H1 (cell line): ENCODE data around the gene LRBA. TPM values are rescaled to one million over a fixed set of nuclear protein-coding genes. Genes with fewer than 3 reads are reported as not detected.

Source experiments
- CTCF ChIA-PET: fragments of 300-600 bp; sonication (Branson Sonifier 250); formaldehyde crosslinking; loops from one replicate; lab custom pipeline; 2021; ENCODE audit not compliant: partially characterized antibody; lab: Charles Lee
- POLR2A ChIA-PET: fragments of 300-600 bp; sonication (Branson Sonifier 250); formaldehyde crosslinking; loops from one replicate; lab custom pipeline; 2021; ENCODE audit warnings: inconsistent platforms; ENCODE audit not compliant: partially characterized antibody; lab: Charles Lee
- DNase-seq, 2 experiments: peaks; one replicate each; pipeline versions ENCODE4 v3.0.0 to v3.0.0-alpha.2; 2010 to 2022; ENCODE audit warnings: low spot score in 2 of 2, low read depth in 1 of 2, mixed read lengths in 1 of 2
- FAIRE-seq: peaks from 2 replicates; lab custom pipeline; 2011; peaks lifted over from hg19 to GRCh38; lab: Jason Lieb, UNC
- H2AFZ ChIP-seq: 2 replicates; pipeline ENCODE4 v1.8.1; 2012; ENCODE audit warnings: low read length, inconsistent platforms
- H2AK5ac ChIP-seq: 2 replicates; pipeline ENCODE4 v1.6.1; 2013; ENCODE audit warnings: low read depth, low read length
- H2BK120ac ChIP-seq: replicated peaks from 2 replicates; pipeline ENCODE3; 2013; ENCODE audit warnings: low read depth, low read length, inconsistent platforms
- H2BK12ac ChIP-seq: 2 replicates; pipeline ENCODE4 v1.6.1; 2013; ENCODE audit warnings: low read depth, low read length
- H2BK15ac ChIP-seq: 2 replicates; pipeline ENCODE4 v1.6.1; 2013; ENCODE audit warnings: low read length
- H2BK20ac ChIP-seq: 2 replicates; pipeline ENCODE4 v1.6.1; 2013; ENCODE audit warnings: low read length
- H2BK5ac ChIP-seq: 2 replicates; pipeline ENCODE4 v1.6.1; 2013; ENCODE audit warnings: low read depth, low read length
- H3K14ac ChIP-seq: 2 replicates; pipeline ENCODE4 v1.6.1; 2013; ENCODE audit warnings: inconsistent platforms; ENCODE audit not compliant: insufficient read length
- H3K18ac ChIP-seq: 2 replicates; pipeline ENCODE4 v1.6.1; 2013; ENCODE audit warnings: low read length; ENCODE audit errors: extremely low read depth
- H3K23ac ChIP-seq: 2 replicates; pipeline ENCODE4 v1.6.1; 2013; ENCODE audit warnings: inconsistent platforms; ENCODE audit not compliant: insufficient read length
- H3K23me2 ChIP-seq: 2 replicates; pipeline ENCODE4 v1.6.1; 2013; ENCODE audit warnings: low read depth, low read length
- H3K27ac ChIP-seq: 2 replicates; pipeline ENCODE4 v1.6.1; 2011; ENCODE audit warnings: low read depth, low read length, inconsistent platforms
- H3K27me3 ChIP-seq, 4 experiments: replicated peaks in 1 of 4; 1 replicate in 1 of 4; 2 replicates in 3 of 4; pipeline versions ENCODE4 v1.6.1 to v1.8.1; 2011 to 2013; ENCODE audit warnings: low read length in 3 of 4, mild to moderate bottlenecking in 3 of 4, inconsistent platforms in 2 of 4, mixed read lengths in 2 of 4, moderate library complexity in 1 of 4; ENCODE audit not compliant: control insufficient read depth in 3 of 4, insufficient read depth in 3 of 4; ENCODE audit errors: extremely low read depth in 1 of 4
- H3K36me3 ChIP-seq, 4 experiments: 2 replicates each; pipeline versions ENCODE4 v1.6.1 to v1.8.1; 2011 to 2013; ENCODE audit warnings: mild to moderate bottlenecking in 4 of 4, low read length in 3 of 4, moderate library complexity in 2 of 4, control low read depth in 1 of 4, inconsistent platforms in 1 of 4; ENCODE audit not compliant: insufficient read depth in 4 of 4, control insufficient read depth in 2 of 4
- H3K4ac ChIP-seq: replicated peaks from 2 replicates; pipeline ENCODE3; 2013; ENCODE audit warnings: low read length, low read depth, mixed read lengths, inconsistent platforms; ENCODE audit not compliant: insufficient read length
- H3K4me1 ChIP-seq, 4 experiments: replicated peaks in 1 of 4; 1 replicate in 1 of 4; 2 replicates in 3 of 4; pipeline versions ENCODE4 v1.6.1 to v1.8.1; 2011 to 2013; ENCODE audit warnings: low read length in 3 of 4, inconsistent platforms in 2 of 4, mixed read lengths in 1 of 4; ENCODE audit not compliant: insufficient read depth in 4 of 4, control insufficient read depth in 3 of 4
- H3K4me2 ChIP-seq, 2 experiments: 2 replicates each; pipeline versions ENCODE4 v1.6.1 to v1.8.1; 2011 to 2013; ENCODE audit warnings: low read depth in 2 of 2, low read length in 2 of 2, control low read depth in 1 of 2, inconsistent platforms in 1 of 2, mild to moderate bottlenecking in 1 of 2; ENCODE audit not compliant: insufficient read depth in 1 of 2
- H3K4me3 ChIP-seq, 4 experiments: fragments of 200-600, 300-600 bp in 1 of 4; sonication (generic), shearing (Covaris generic), sonication (Bioruptor Twin) in 1 of 4; 2 replicates each; pipeline versions ENCODE4 v1.5.1 to v1.8.1; 2011 to 2016; ENCODE audit warnings: low read length in 4 of 4, low read depth in 3 of 4, control low read depth in 2 of 4, inconsistent platforms in 2 of 4, mild to moderate bottlenecking in 2 of 4, mixed read lengths in 1 of 4, moderate library complexity in 1 of 4; ENCODE audit not compliant: insufficient read depth in 2 of 4; ENCODE audit errors: extremely low read depth in 1 of 4
- H3K56ac ChIP-seq: replicated peaks from 2 replicates; pipeline ENCODE3; 2013; ENCODE audit warnings: low read depth, mild to moderate bottlenecking, mixed read lengths, low read length, inconsistent platforms; ENCODE audit not compliant: insufficient read length
- H3K79me1 ChIP-seq: 2 replicates; pipeline ENCODE4 v1.6.1; 2013; ENCODE audit warnings: low read depth, low read length, control low read depth
- H3K79me2 ChIP-seq, 2 experiments: 2 replicates each; pipeline versions ENCODE4 v1.6.1 to v1.8.1; 2012 to 2013; ENCODE audit warnings: low read length in 2 of 2, mild to moderate bottlenecking in 2 of 2, inconsistent platforms in 1 of 2; ENCODE audit not compliant: insufficient read depth in 2 of 2, control insufficient read depth in 1 of 2
- H3K9ac ChIP-seq, 4 experiments: replicated peaks in 1 of 4; 1 replicate in 1 of 4; 2 replicates in 3 of 4; pipeline versions ENCODE4 v1.6.1 to v1.8.1; 2011 to 2013; ENCODE audit warnings: low read depth in 3 of 4, low read length in 3 of 4, control low read depth in 2 of 4, mild to moderate bottlenecking in 2 of 4, moderate library complexity in 2 of 4, inconsistent platforms in 1 of 4; ENCODE audit errors: extremely low read depth in 1 of 4
- H3K9me3 ChIP-seq, 2 experiments: 2 replicates each; pipeline versions ENCODE4 v1.6.1 to v1.8.1; 2012 to 2013; ENCODE audit warnings: mild to moderate bottlenecking in 2 of 2, moderate library complexity in 2 of 2, control low read depth in 1 of 2, inconsistent platforms in 1 of 2, low read depth in 1 of 2, low read length in 1 of 2, mixed read lengths in 1 of 2; ENCODE audit not compliant: insufficient read depth in 2 of 2
- H4K20me1 ChIP-seq, 2 experiments: replicated peaks in 1 of 2; 2 replicates each; pipeline versions ENCODE3 to v1.8.1; 2011 to 2013; ENCODE audit warnings: inconsistent platforms in 2 of 2, low read length in 2 of 2, mild to moderate bottlenecking in 1 of 2; ENCODE audit not compliant: insufficient read depth in 2 of 2, control insufficient read depth in 1 of 2
- H4K5ac ChIP-seq: 2 replicates; pipeline ENCODE4 v1.6.1; 2013; ENCODE audit warnings: low read length, low read depth, mixed read lengths, inconsistent platforms; ENCODE audit not compliant: insufficient read length
- H4K8ac ChIP-seq: 2 replicates; pipeline ENCODE4 v1.8.0; 2013; ENCODE audit warnings: mild to moderate bottlenecking, moderate library complexity, low read length, inconsistent platforms; ENCODE audit not compliant: insufficient read depth; ENCODE audit errors: extremely low read depth
- H4K91ac ChIP-seq: replicated peaks from 2 replicates; pipeline ENCODE3; 2013; ENCODE audit warnings: low read length, mixed read lengths, inconsistent platforms; ENCODE audit not compliant: insufficient read length
- GABPA ChIP-seq: IDR thresholded peaks from 2 replicates; pipeline ENCODE4 v1.6.1; 2011; ENCODE audit warnings: mild to moderate bottlenecking, low read length, moderate library complexity, borderline replicate concordance; ENCODE audit not compliant: insufficient read depth
- JUN ChIP-seq: IDR thresholded peaks from 2 replicates; pipeline ENCODE4 v1.6.1; 2011; ENCODE audit warnings: low read depth, mild to moderate bottlenecking, improper control_type of control experiment, low read length
- POLR2AphosphoS5 ChIP-seq: IDR thresholded peaks from 2 replicates; pipeline ENCODE4 v1.6.1; 2011; ENCODE audit warnings: low read depth, low read length
- SP4 ChIP-seq: IDR thresholded peaks from 2 replicates; pipeline ENCODE4 v1.6.1; 2012; ENCODE audit warnings: low read length, inconsistent platforms
- WGBS, 2 experiments: shearing (Covaris generic) in 1 of 2; methylation state at CpG; one replicate each; pipeline versions ENCODE4 v1.1.6 to v1.1.7; 2013 to 2015; ENCODE audit warnings: low lambda C conversion rate in 2 of 2, mixed read lengths in 2 of 2, inconsistent platforms in 1 of 2, low coverage in 1 of 2, missing lambda C conversion rate in 1 of 2; ENCODE audit not compliant: insufficient replicate concordance in 2 of 2, insufficient coverage in 1 of 2, insufficient read length in 1 of 2; ENCODE audit errors: extremely low coverage in 1 of 2, missing lambda C conversion rate in 1 of 2; 5-methylcytosine and 5-hydroxymethylcytosine counted together
- polyA plus RNA-seq, 7 experiments: library from polyadenylated mRNA; depleted of rRNA in 3 of 7; stranded (reverse) in 5 of 7; unstranded in 2 of 7; fragments of >200 nt in 5 of 7; fragments of 200-250 nt in 2 of 7; gene quantifications; 1 replicate in 5 of 7; 2 replicates in 1 of 7; 4 replicates in 1 of 7; pipeline versions ENCODE4 v1.2.1 to v1.2.3, GENCODE V29; 2011 to 2013; ENCODE audit warnings: missing spikeins in 2 of 7, mixed read lengths in 2 of 7
- total RNA-seq: library from RNA; stranded (reverse); fragmentation: NEBNext Ultra II Directional; extraction: Animal tissue kit (Norgen Biotek cat#: 25700); gene quantifications from 2 replicates; pipeline ENCODE4 v1.2.1, GENCODE V29; 2021
- TF ChIP-seq, protein P1 (sequence below): IDR thresholded peaks from 2 replicates; pipeline ENCODE4 v1.6.1; 2012; ENCODE audit warnings: low read length, inconsistent platforms

LRBA gene
- total and polyA plus RNA-seq, 2 of the 8 experiments (the other 6 are each of a cell fraction or from before 2014, with no cell fraction given) = 54.6 to 83.2 TPM

DNA sequence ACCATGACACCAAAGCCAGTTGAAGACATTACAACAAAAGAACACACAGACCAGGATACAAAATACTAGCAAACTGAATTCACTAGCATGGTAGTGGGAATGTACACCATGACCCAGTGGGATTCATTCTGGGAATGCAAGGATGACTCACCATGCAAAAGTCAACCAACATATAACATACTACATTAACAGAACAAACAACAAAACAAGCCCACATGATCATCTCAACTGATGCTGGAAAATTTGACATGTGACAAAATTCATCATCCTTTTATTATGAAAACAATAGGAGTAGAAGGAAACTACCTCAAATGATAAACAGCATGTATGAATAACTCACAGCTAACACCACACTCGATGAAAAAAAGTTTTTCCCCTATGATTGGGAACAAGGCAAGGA, 746.6 kb downstream of the LRBA start:
- Histone ChIP-seq H3K27me3 (no peaks in the 10 kb centered on the region), H2AFZ (no peak overlapping the region), H4K20me1 (no peaks in the 10 kb centered on the region), H3K56ac (no peak overlapping the region), H3K9me3 (no peaks in the 10 kb centered on the region), H3K36me3 (peaks cover 0 to 3% (median 0%) of the 10 kb centered on the region in 4 experiments; a peak in 1 of 8 replicates), H3K79me1 (no peaks in the 10 kb centered on the region), H3K4me1 (no peaks in the 10 kb centered on the region), H2BK120ac (no peak overlapping the region), H3K18ac (no peak overlapping the region), H2BK15ac (no peak overlapping the region), H2BK12ac (no peak overlapping the region), H3K4ac (no peak overlapping the region), H4K8ac (no peak overlapping the region), H3K4me3 (no peak overlapping the region), H3K23me2 (no peaks in the 10 kb centered on the region), H4K91ac (no peak overlapping the region), H4K5ac (no peak overlapping the region), H2BK5ac (no peak overlapping the region), H3K4me2 (no peak overlapping the region), H2AK5ac (no peak overlapping the region), H3K23ac (no peak overlapping the region), H3K79me2 (no peaks in the 10 kb centered on the region), H3K9ac (no peak overlapping the region), H3K14ac (no peak overlapping the region), H2BK20ac (no peak overlapping the region), H3K27ac (no peak overlapping the region)
- FAIRE-seq = no peak
- 100% methylated on average over 1 of the region's 1 CpG; no CpG with 5 or more reads in 1 of the 2 experiments for WGBS, 2 experiments
- ChIA-PET POLR2A (no interaction called here), CTCF (interaction anchor here (0.6 kb wide), 2 partner anchors 20 to 331 kb away, joined by 3 to 4 read pairs; no protein-coding TSS in a partner anchor)
- DNase-seq = no peak
- TF ChIP-seq JUN (no peak), SP4 (no peak), POLR2AphosphoS5 (no peak), GABPA (no peak)
- TF ChIP-seq, protein P1, sequence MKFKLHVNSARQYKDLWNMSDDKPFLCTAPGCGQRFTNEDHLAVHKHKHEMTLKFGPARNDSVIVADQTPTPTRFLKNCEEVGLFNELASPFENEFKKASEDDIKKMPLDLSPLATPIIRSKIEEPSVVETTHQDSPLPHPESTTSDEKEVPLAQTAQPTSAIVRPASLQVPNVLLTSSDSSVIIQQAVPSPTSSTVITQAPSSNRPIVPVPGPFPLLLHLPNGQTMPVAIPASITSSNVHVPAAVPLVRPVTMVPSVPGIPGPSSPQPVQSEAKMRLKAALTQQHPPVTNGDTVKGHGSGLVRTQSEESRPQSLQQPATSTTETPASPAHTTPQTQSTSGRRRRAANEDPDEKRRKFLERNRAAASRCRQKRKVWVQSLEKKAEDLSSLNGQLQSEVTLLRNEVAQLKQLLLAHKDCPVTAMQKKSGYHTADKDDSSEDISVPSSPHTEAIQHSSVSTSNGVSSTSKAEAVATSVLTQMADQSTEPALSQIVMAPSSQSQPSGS = no peak
